ENCODE results near the gene KRCC1. TPM values are rescaled to one million over a fixed set of nuclear protein-coding genes. Genes with fewer than 3 reads are reported as not detected.
"Not testable (repeated sequence)": the region's sequence is repeated elsewhere in the genome, so short reads cannot be mapped to it uniquely, and the experiment has no call there.

KRCC1 gene
- total RNA-seq, 2 donors from 2014 or later: 11.7 to 20.3 TPM

GRCh38 chr2:88019985-88020384, 35.6 kb downstream of the KRCC1 start:
- no peak for TF ChIP-seq CTCF (conservative IDR thresholded peaks at IDR 0.05)
- H3K4me3 Mint-ChIP-seq: no peak overlapping the region
- Histone ChIP-seq H3K27ac (ENCODE audit: low read depth, low read length) (no peak overlapping the region), H3K4me3 (ENCODE audit: low read length) (no peak overlapping the region), H3K36me3 (ENCODE audit: control insufficient read depth, insufficient read depth, low read length) (no peaks in the 10 kb centered on the region), H3K4me1 (ENCODE audit: control insufficient read depth, insufficient read depth, low read length) (no peaks in the 10 kb centered on the region), H3K9me3 (ENCODE audit: control insufficient read depth, low read length) (peaks cover 6% of the 10 kb centered on the region), H3K9ac (ENCODE audit: extremely low read depth, low read length, poor library complexity, severe bottlenecking) (no peak overlapping the region), H3K27me3 (ENCODE audit: control insufficient read depth, insufficient read depth, low read length, poor library complexity, severe bottlenecking) (no peaks in the 10 kb centered on the region)
- no peaks in the 10 kb centered on the region for H3K36me3 Mint-ChIP-seq (ENCODE audit: low read depth)
- 80 to 83% methylated on average over 2 to 3 of the region's 3 CpGs for WGBS, 2 experiments (ENCODE audit: insufficient coverage in 1 of 2, insufficient read length in 1 of 2)
- H3K9me3 Mint-ChIP-seq: no peaks in the 10 kb centered on the region
- peaks cover 26% of the 10 kb centered on the region for H3K4me1 Mint-ChIP-seq
- DNase-seq: no peak
- peaks cover 2% of the 10 kb centered on the region for H3K27me3 Mint-ChIP-seq (ENCODE audit: insufficient read depth)
- H3K27ac Mint-ChIP-seq: no peak overlapping the region

GRCh38 chr2:88018909-88019308, 36.7 kb downstream of the KRCC1 start:
- Histone ChIP-seq H3K27me3 (ENCODE audit: control insufficient read depth, insufficient read depth, low read length, poor library complexity, severe bottlenecking) (no peaks in the 10 kb centered on the region), H3K4me3 (ENCODE audit: low read length) (no peak overlapping the region), H3K9ac (ENCODE audit: extremely low read depth, low read length, poor library complexity, severe bottlenecking) (no peak overlapping the region), H3K36me3 (ENCODE audit: control insufficient read depth, insufficient read depth, low read length) (no peaks in the 10 kb centered on the region), H3K27ac (ENCODE audit: low read depth, low read length) (no peak overlapping the region), H3K9me3 (ENCODE audit: control insufficient read depth, low read length) (peaks cover 6% of the 10 kb centered on the region), H3K4me1 (ENCODE audit: control insufficient read depth, insufficient read depth, low read length) (no peaks in the 10 kb centered on the region)
- no peak for TF ChIP-seq CTCF (conservative IDR thresholded peaks at IDR 0.05)
- Mint-ChIP-seq H3K4me3 (no peak overlapping the region), H3K27ac (no peak overlapping the region), H3K27me3 (ENCODE audit: insufficient read depth) (peaks cover 2% of the 10 kb centered on the region), H3K9me3 (no peaks in the 10 kb centered on the region), H3K4me1 (peaks cover 26% of the 10 kb centered on the region), H3K36me3 (ENCODE audit: low read depth) (no peaks in the 10 kb centered on the region)
- peak; percentile 67 for DNase-seq
- 86 to 90% methylated on average over 5 to 6 of the region's 6 CpGs for WGBS, 2 experiments (ENCODE audit: insufficient coverage in 1 of 2, insufficient read length in 1 of 2)

GRCh38 chr2:88018077-88018805, 37.3 kb downstream of the KRCC1 start:
- not testable (repeated sequence) for H3K9me3 ChIP-seq (ENCODE audit: control insufficient read depth, low read length); H3K9ac ChIP-seq (ENCODE audit: extremely low read depth, low read length, poor library complexity, severe bottlenecking); H3K36me3 Mint-ChIP-seq (ENCODE audit: low read depth); H3K27me3 ChIP-seq (ENCODE audit: control insufficient read depth, insufficient read depth, low read length, poor library complexity, severe bottlenecking); H3K27ac Mint-ChIP-seq; H3K4me1 ChIP-seq (ENCODE audit: control insufficient read depth, insufficient read depth, low read length); H3K36me3 ChIP-seq (ENCODE audit: control insufficient read depth, insufficient read depth, low read length); H3K27ac ChIP-seq (ENCODE audit: low read depth, low read length); H3K9me3 Mint-ChIP-seq; DNase-seq; H3K27me3 Mint-ChIP-seq (ENCODE audit: insufficient read depth); H3K4me3 ChIP-seq (ENCODE audit: low read length)
- Mint-ChIP-seq H3K4me1 (peaks cover 26% of the 10 kb centered on the region), H3K4me3 (peak overlapping the region; percentile 87)
- WGBS, 2 experiments (ENCODE audit: insufficient coverage in 1 of 2, insufficient read length in 1 of 2): 90 to 94% methylated on average over 10 to 11 of the region's 11 CpGs

GRCh38 chr2:88017780-88018038, 37.9 kb downstream of the KRCC1 start:
- peak overlapping the region; percentile 100 for H3K27ac Mint-ChIP-seq
- H3K4me3 Mint-ChIP-seq: peak overlapping the region; percentile 87
- not testable (repeated sequence) for H3K9me3 Mint-ChIP-seq; H3K27me3 ChIP-seq (ENCODE audit: control insufficient read depth, insufficient read depth, low read length, poor library complexity, severe bottlenecking); H3K36me3 ChIP-seq (ENCODE audit: control insufficient read depth, insufficient read depth, low read length); DNase-seq; H3K4me1 ChIP-seq (ENCODE audit: control insufficient read depth, insufficient read depth, low read length); H3K27ac ChIP-seq (ENCODE audit: low read depth, low read length); H3K9me3 ChIP-seq (ENCODE audit: control insufficient read depth, low read length); H3K36me3 Mint-ChIP-seq (ENCODE audit: low read depth); H3K9ac ChIP-seq (ENCODE audit: extremely low read depth, low read length, poor library complexity, severe bottlenecking); H3K27me3 Mint-ChIP-seq (ENCODE audit: insufficient read depth)
- WGBS, 2 experiments (ENCODE audit: insufficient coverage in 1 of 2, insufficient read length in 1 of 2): 92 to 93% methylated on average over 2 of the region's 2 CpGs
- peak overlapping the region; percentile 88 for H3K4me3 ChIP-seq (ENCODE audit: low read length)
- peaks cover 26% of the 10 kb centered on the region for H3K4me1 Mint-ChIP-seq

Data from endodermal cell (in vitro differentiated cells).